ENCODE measurements around the gene DCAF7.

DCAF7 gene

GRCh38 chr17:63549946-63550816 lies at the start of gene DCAF7:
Gene DCAF7 (plus strand): TSS chr17:63550477. CDS start chr17:63550678, 201 bp downstream.
- H3K36me3 ChIP-seq (ENCODE audit: control insufficient read depth, low read length): peaks cover 29% of the 10 kb centered on the region
- H3K27ac ChIP-seq (ENCODE audit: low read depth, low read length): peak within 1 kb of the TSS; percentile 76
- H4K20me1 ChIP-seq (ENCODE audit: control insufficient read depth, insufficient read depth, low read depth, low read length): peaks cover 24% of the 10 kb centered on the region; the same call in 1 of the 2 replicates
- H3K4me1 ChIP-seq (ENCODE audit: control insufficient read depth, low read length): peaks cover 20% of the 10 kb centered on the region
- TF ChIP-seq EZH2phosphoT487 (IDR thresholded peaks at IDR 0.05; ENCODE audit: borderline replicate concordance, low read length) (no peak), CTCF (IDR thresholded peaks at IDR 0.05; ENCODE audit: low read depth, low read length, poor library complexity, severe bottlenecking) (no peak)
- H3K9me2 ChIP-seq (replicated peaks; ENCODE audit: control insufficient read depth, low read length): no peaks in the 10 kb centered on the region
- no peaks in the 10 kb centered on the region for H3K27me3 ChIP-seq (ENCODE audit: control insufficient read depth, low read length)
- H3K79me2 ChIP-seq (ENCODE audit: control insufficient read depth, low read length): peaks cover 57% of the 10 kb centered on the region
- no peaks in the 10 kb centered on the region for H3K9me3 ChIP-seq (ENCODE audit: control insufficient read depth, insufficient read depth, low read length)
- peak within 1 kb of the TSS; percentile 98 for H3K4me3 ChIP-seq (ENCODE audit: low read length)
- H3K4me2 ChIP-seq (ENCODE audit: low read length): peak within 1 kb of the TSS; percentile 89
- H3F3A ChIP-seq (ENCODE audit: control insufficient read depth, insufficient read depth): no peaks in the 10 kb centered on the region

- H3K9me3 ChIP-seq (ENCODE audit: control insufficient read depth, insufficient read depth, low read length): no peaks in the 10 kb centered on the region
- H3K4me1 ChIP-seq (ENCODE audit: control insufficient read depth, low read length): no peaks in the 10 kb centered on the region
- peaks cover 4% of the 10 kb centered on the region; the same call in 1 of the 2 replicates for H3K27me3 ChIP-seq (ENCODE audit: control insufficient read depth, low read length)
- no peaks in the 10 kb centered on the region for H4K20me1 ChIP-seq (ENCODE audit: control insufficient read depth, insufficient read depth, low read depth, low read length)
- no peak for TF ChIP-seq CTCF (IDR thresholded peaks at IDR 0.05; ENCODE audit: low read depth, low read length, poor library complexity, severe bottlenecking)
- no peak for TF ChIP-seq EZH2phosphoT487 (IDR thresholded peaks at IDR 0.05; ENCODE audit: borderline replicate concordance, low read length)
- H3F3A ChIP-seq (ENCODE audit: control insufficient read depth, insufficient read depth): no peaks in the 10 kb centered on the region
- no peaks in the 10 kb centered on the region for H3K79me2 ChIP-seq (ENCODE audit: control insufficient read depth, low read length)
- no peaks in the 10 kb centered on the region for H3K9me2 ChIP-seq (replicated peaks; ENCODE audit: control insufficient read depth, low read length)
- H3K36me3 ChIP-seq (ENCODE audit: control insufficient read depth, low read length): no peaks in the 10 kb centered on the region
- no peak overlapping the region for H3K4me3 ChIP-seq (ENCODE audit: low read length)
- no peak overlapping the region for H3K27ac ChIP-seq (ENCODE audit: low read depth, low read length)
- no peak overlapping the region for H3K4me2 ChIP-seq (ENCODE audit: low read length)
These were observed 49.5 kb upstream of the DCAF7 start for GRCh38 chr17:63500543-63501390.

GRCh38 chr17:63503341-63503705 lies 47.0 kb upstream of the DCAF7 start:
- Histone ChIP-seq H3K4me3 (ENCODE audit: low read length) (no peak overlapping the region), H3K9me2 (replicated peaks; ENCODE audit: control insufficient read depth, low read length) (no peaks in the 10 kb centered on the region), H3K27ac (ENCODE audit: low read depth, low read length) (no peak overlapping the region), H3F3A (ENCODE audit: control insufficient read depth, insufficient read depth) (no peaks in the 10 kb centered on the region), H3K79me2 (ENCODE audit: control insufficient read depth, low read length) (no peaks in the 10 kb centered on the region), H3K9me3 (ENCODE audit: control insufficient read depth, insufficient read depth, low read length) (no peaks in the 10 kb centered on the region), H4K20me1 (ENCODE audit: control insufficient read depth, insufficient read depth, low read depth, low read length) (no peaks in the 10 kb centered on the region), H3K36me3 (ENCODE audit: control insufficient read depth, low read length) (no peaks in the 10 kb centered on the region), H3K27me3 (ENCODE audit: control insufficient read depth, low read length) (peaks cover 4% of the 10 kb centered on the region; the same call in 1 of the 2 replicates), H3K4me2 (ENCODE audit: low read length) (no peak overlapping the region), H3K4me1 (ENCODE audit: control insufficient read depth, low read length) (no peaks in the 10 kb centered on the region)
- TF ChIP-seq EZH2phosphoT487 (IDR thresholded peaks at IDR 0.05; ENCODE audit: borderline replicate concordance, low read length): no peak
- TF ChIP-seq CTCF (IDR thresholded peaks at IDR 0.05; ENCODE audit: low read depth, low read length, poor library complexity, severe bottlenecking): no peak
